HG03060 (cell line): ENCODE measurements around the gene ENDOD1.

ENCODE experiments used
- ATAC-seq: cut with Tn5 transposase; IDR thresholded peaks from one replicate; pipeline ENCODE4 v1.9.1; 2021; ENCODE audit warnings: low read depth, moderate number of reproducible peaks; ENCODE audit not compliant: unreplicated experiment

ENDOD1 gene

GRCh38 chr11:95140397-95141033 lies 50.9 kb downstream of the ENDOD1 start:
- ATAC-seq = no peak

GRCh38 chr11:95142431-95142830 lies 52.8 kb downstream of the ENDOD1 start:
- no peak for ATAC-seq

GRCh38 chr11:95143106-95143681 lies 53.5 kb downstream of the ENDOD1 start:
- ATAC-seq = no peak

GRCh38 chr11:95144313-95145235 lies 54.9 kb downstream of the ENDOD1 start:
- ATAC-seq = no peak

- no peak for ATAC-seq
Observed at GRCh38 chr11:95145430-95146060, 55.9 kb downstream of the ENDOD1 start.

- ATAC-seq = no peak
Observed at GRCh38 chr11:95147364-95147905, 57.8 kb downstream of the ENDOD1 start.

- ATAC-seq = no peak
Observed at GRCh38 chr11:95148406-95148805, 58.8 kb downstream of the ENDOD1 start.

GRCh38 chr11:95148938-95149337 lies 59.3 kb downstream of the ENDOD1 start:
- no peak for ATAC-seq

GRCh38 chr11:95149651-95150364 lies 60.2 kb downstream of the ENDOD1 start:
- no peak for ATAC-seq

GRCh38 chr11:95150956-95151684 lies 61.5 kb downstream of the ENDOD1 start:
- peak; percentile 84 for ATAC-seq

GRCh38 chr11:95152876-95153856 lies 63.5 kb downstream of the ENDOD1 start:
- ATAC-seq = no peak

GRCh38 chr11:95153857-95154246 lies 64.2 kb downstream of the ENDOD1 start:
- no peak for ATAC-seq

- no peak for ATAC-seq
Observed at GRCh38 chr11:95154514-95154913, 64.9 kb downstream of the ENDOD1 start.

GRCh38 chr11:95155385-95155784 lies 65.7 kb downstream of the ENDOD1 start:
- no peak for ATAC-seq

- no peak for ATAC-seq
Observed at GRCh38 chr11:95156133-95156721, 66.6 kb downstream of the ENDOD1 start.

GRCh38 chr11:95156916-95157541 lies 67.4 kb downstream of the ENDOD1 start:
- ATAC-seq = no peak

GRCh38 chr11:95157824-95158223 lies 68.2 kb downstream of the ENDOD1 start:
- ATAC-seq = no peak
